Mesodermal cell (in vitro differentiated cells): Measurements from ENCODE around the gene CLSTN3.

Experiments
- H3K27ac ChIP-seq: 2 replicates; pipeline ENCODE4 v1.7.0; 2013; ENCODE audit warnings: mild to moderate bottlenecking, low read depth, low read length, moderate library complexity; ENCODE audit not compliant: severe bottlenecking
- H3K36me3 ChIP-seq: 2 replicates; pipeline ENCODE4 v1.7.1; 2013; ENCODE audit warnings: mild to moderate bottlenecking, low read length, moderate library complexity; ENCODE audit not compliant: control insufficient read depth, insufficient read depth
- H3K4me1 ChIP-seq: one replicate; pipeline ENCODE4 v1.7.1; 2013; ENCODE audit warnings: mild to moderate bottlenecking, low read length; ENCODE audit not compliant: insufficient read depth, control insufficient read depth, poor library complexity, severe bottlenecking
- H3K4me3 ChIP-seq: 2 replicates; pipeline ENCODE4 v1.7.0; 2013; ENCODE audit warnings: low read length, control low read depth, mild to moderate bottlenecking; ENCODE audit not compliant: insufficient read depth, poor library complexity, severe bottlenecking; ENCODE audit errors: extremely low read depth
- H3K9me3 ChIP-seq: 2 replicates; pipeline ENCODE4 v1.7.1; 2013; ENCODE audit warnings: mild to moderate bottlenecking, low read length, moderate library complexity; ENCODE audit not compliant: control insufficient read depth
- WGBS, 2 experiments: methylation state at CpG; one replicate each; pipeline ENCODE4 v1.1.5; 2013; ENCODE audit warnings: missing lambda C conversion rate in 2 of 2; ENCODE audit not compliant: insufficient coverage in 2 of 2; 5-methylcytosine and 5-hydroxymethylcytosine counted together

The CLSTN3 gene

GRCh38 chr12:7093892-7094291 is 36.3 kb upstream of the CLSTN3 start:
- no peaks in the 10 kb centered on the region for H3K4me1 ChIP-seq
- H3K27ac ChIP-seq = no peak overlapping the region
- H3K9me3 ChIP-seq = no peaks in the 10 kb centered on the region
- WGBS, 2 experiments = 87 to 96% methylated on average over 7 to 10 of the region's 10 CpGs
- H3K4me3 ChIP-seq = no peak overlapping the region
- no peaks in the 10 kb centered on the region for H3K36me3 ChIP-seq

DNA sequence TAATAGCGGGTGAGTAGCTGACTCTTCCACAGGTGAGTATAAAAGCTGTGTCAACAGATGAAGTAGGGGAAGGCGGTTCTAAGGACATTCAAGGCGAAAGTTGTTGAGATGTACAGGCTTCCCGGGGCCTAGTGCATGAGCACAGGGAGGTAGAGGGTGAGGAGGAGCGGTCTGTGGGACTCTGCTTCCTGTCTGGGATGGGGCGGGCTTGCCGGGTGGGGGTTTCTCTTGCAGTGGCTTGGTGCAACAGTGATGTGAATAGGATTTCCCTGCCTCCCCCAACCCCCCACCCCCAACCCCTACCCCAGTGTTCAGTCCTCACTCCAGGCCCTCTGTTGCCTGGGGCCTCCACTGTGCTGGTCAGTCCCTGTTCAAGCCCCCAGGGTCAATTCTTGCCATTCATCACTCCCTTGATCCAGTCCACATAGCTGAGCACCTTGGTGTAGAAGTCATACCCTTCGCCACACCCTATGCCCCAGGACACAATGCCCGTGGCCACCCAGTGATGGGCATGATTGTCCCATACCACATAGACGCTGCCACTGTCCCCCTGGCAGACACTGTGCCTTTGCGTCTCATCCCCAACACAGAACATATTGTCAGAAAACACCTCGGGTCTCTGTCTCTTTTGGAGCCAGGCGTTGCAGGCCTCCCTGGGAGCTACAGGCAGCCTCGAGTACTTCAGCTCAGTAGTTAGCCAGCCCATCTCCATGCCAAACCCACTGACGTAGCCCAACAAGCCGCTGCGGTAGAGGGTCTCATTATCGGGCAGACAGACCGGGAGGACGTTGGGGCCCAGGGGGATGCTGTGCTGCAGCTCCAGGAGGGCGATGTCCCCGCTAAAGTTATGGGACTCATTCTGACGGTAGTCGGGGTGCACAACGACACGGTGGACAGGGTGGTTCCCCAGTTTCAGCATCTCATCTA is 33.9 kb upstream of the CLSTN3 start:
- Histone ChIP-seq H3K27ac (no peak overlapping the region), H3K4me3 (no peak overlapping the region), H3K9me3 (no peaks in the 10 kb centered on the region), H3K36me3 (peaks cover 5% of the 10 kb centered on the region), H3K4me1 (no peaks in the 10 kb centered on the region)
- 94 to 95% methylated on average over 21 to 22 of the region's 26 CpGs for WGBS, 2 experiments

DNA sequence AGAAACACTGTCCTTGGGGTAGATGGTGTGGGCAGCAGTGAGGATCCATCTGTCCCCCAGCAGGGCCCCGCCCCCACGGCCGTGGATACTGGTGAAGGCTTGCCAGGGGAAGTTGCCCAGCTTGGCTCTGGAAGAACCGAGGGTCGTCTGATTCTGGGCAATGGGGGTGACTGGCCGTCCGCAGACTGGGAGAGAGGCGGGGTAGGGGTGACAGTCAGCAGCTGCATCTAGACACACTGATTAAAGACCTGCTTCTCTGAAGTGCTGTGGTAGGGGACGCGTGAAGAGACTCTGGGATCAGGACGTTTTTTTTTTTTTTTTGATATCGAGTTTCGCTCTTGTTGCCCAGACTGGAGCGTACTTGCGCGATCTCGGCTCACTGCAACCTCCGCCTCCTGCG is 33.2 kb upstream of the CLSTN3 start:
- 91 to 95% methylated on average over 18 of the region's 19 CpGs for WGBS, 2 experiments
- no peaks in the 10 kb centered on the region for H3K9me3 ChIP-seq
- H3K4me1 ChIP-seq = no peaks in the 10 kb centered on the region
- no peak overlapping the region for H3K27ac ChIP-seq
- H3K4me3 ChIP-seq = no peak overlapping the region
- H3K36me3 ChIP-seq = peaks cover 5% of the 10 kb centered on the region

- H3K4me1 ChIP-seq = no peaks in the 10 kb centered on the region
- no peak overlapping the region for H3K27ac ChIP-seq
- H3K36me3 ChIP-seq = peaks cover 5% of the 10 kb centered on the region
- 86 to 92% methylated on average over 8 to 9 of the region's 9 CpGs for WGBS, 2 experiments
- H3K4me3 ChIP-seq = no peak overlapping the region
- H3K9me3 ChIP-seq = no peaks in the 10 kb centered on the region
These were observed 30.7 kb upstream of the CLSTN3 start for GRCh38 chr12:7099290-7099996.

DNA sequence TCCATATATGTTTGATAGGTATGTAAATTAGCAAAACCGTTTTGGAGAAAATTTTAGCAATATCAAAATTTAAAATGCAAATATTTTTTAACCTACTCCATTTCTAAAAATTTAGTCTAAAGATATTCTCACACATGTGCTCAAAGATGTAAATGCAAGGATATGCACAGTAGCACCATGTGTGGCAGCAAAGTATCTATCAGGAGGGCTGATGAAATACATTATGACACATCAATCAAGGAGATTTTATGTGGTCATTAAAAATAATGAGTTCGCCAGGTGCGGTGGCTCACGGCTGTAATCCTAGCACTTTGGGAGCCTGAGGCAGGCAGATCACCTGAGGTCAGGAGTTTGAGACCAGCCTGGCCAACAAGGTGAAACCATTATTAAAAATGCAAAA is 29.9 kb upstream of the CLSTN3 start:
- H3K27ac ChIP-seq = no peak overlapping the region
- H3K4me1 ChIP-seq = no peaks in the 10 kb centered on the region
- WGBS, 2 experiments = 96 to 100% methylated on average over 1 to 3 of the region's 4 CpGs
- peaks cover 5% of the 10 kb centered on the region for H3K36me3 ChIP-seq
- no peaks in the 10 kb centered on the region for H3K9me3 ChIP-seq
- H3K4me3 ChIP-seq = no peak overlapping the region

- H3K9me3 ChIP-seq = peaks cover 8% of the 10 kb centered on the region
- H3K36me3 ChIP-seq = peaks cover 5% of the 10 kb centered on the region
- no peak overlapping the region for H3K27ac ChIP-seq
- 88 to 90% methylated on average over 3 to 4 of the region's 4 CpGs for WGBS, 2 experiments
- no peak overlapping the region for H3K4me3 ChIP-seq
- H3K4me1 ChIP-seq = no peaks in the 10 kb centered on the region
These were observed 29.0 kb upstream of the CLSTN3 start for GRCh38 chr12:7101047-7101693.

DNA sequence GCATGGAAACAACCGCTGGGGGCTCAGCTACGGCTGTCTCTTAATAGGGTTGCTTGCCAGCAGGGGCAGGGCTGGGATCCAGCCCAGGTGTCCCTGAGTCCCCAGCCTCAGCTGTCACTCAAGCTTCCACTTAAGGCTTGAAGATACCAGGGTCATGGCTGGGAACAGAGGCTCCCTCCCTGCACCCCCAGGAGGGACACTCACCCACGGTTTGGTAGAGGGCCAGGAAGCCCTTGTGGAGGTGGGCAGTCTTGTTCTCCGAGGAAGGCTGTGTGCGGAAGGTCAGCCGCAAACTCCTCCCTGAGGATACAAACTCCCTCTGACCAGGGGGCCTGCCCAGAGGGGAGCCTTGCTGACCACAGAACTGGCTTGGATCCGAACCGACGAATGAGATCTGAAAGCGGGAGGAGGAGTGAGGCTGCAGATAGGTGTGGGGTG is 28.5 kb upstream of the CLSTN3 start:
- H3K4me3 ChIP-seq = no peak overlapping the region
- 80 to 95% methylated on average over 6 to 9 of the region's 10 CpGs for WGBS, 2 experiments
- peaks cover 11% of the 10 kb centered on the region for H3K9me3 ChIP-seq
- H3K27ac ChIP-seq = no peak overlapping the region
- peaks cover 5% of the 10 kb centered on the region for H3K36me3 ChIP-seq
- H3K4me1 ChIP-seq = no peaks in the 10 kb centered on the region

DNA sequence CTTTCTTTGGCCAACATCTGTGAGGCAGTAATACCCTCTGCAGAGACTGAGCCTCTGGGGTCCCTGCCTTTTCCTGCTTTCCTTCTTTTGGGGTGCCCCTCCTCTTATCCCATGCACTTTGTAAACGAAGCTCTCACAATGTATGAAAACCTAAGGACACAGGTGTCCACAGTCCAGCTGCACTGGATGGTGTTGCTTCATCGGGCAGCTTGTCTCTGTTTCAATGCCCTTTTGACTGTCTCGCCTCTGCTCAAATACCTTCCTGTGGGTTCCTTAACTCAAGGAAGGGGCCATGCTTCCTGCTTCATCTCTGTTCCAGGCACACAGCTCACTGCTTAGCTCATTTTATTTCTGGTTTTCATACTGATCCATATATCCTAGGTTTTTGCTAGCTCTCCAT is 27.6 kb upstream of the CLSTN3 start:
- no peak overlapping the region for H3K4me3 ChIP-seq
- H3K27ac ChIP-seq = no peak overlapping the region
- H3K4me1 ChIP-seq = no peaks in the 10 kb centered on the region
- WGBS, 2 experiments = 87 to 96% methylated on average over 3 of the region's 3 CpGs
- peaks cover 5% of the 10 kb centered on the region for H3K36me3 ChIP-seq
- H3K9me3 ChIP-seq = peaks cover 11% of the 10 kb centered on the region

GRCh38 chr12:7103837-7104584 is 26.2 kb upstream of the CLSTN3 start:
- Histone ChIP-seq H3K4me1 (peaks cover 4% of the 10 kb centered on the region), H3K36me3 (peaks cover 5% of the 10 kb centered on the region), H3K4me3 (no peak overlapping the region), H3K9me3 (peaks cover 11% of the 10 kb centered on the region), H3K27ac (no peak overlapping the region)
- 94 to 96% methylated on average over 10 of the region's 14 CpGs for WGBS, 2 experiments

DNA sequence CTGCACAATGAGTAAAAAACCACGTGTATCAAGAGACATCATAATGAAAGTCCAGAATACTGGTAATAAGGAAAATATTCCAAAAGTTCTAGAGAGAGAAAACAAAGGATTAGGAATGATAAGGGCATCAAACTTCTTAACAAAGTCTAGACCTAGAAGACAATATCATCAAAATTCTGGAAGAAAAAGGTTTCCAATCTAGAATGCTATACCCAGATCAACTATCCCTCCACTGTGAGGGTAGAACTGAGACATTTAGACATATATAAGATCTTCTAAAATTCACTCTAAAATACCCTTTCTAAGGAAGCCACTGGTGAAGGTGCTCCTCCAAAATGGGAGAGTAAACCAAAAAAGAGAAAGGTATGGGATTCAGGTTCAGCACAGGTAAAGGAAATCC is 24.1 kb upstream of the CLSTN3 start:
- Histone ChIP-seq H3K4me3 (no peak overlapping the region), H3K36me3 (no peaks in the 10 kb centered on the region), H3K27ac (no peak overlapping the region), H3K4me1 (peaks cover 4% of the 10 kb centered on the region), H3K9me3 (peaks cover 11% of the 10 kb centered on the region)
- no CpG with 5 or more reads among the region's 1 CpG for WGBS, 2 experiments
